ENCODE data around the gene DCP1A.

DCP1A gene

DNA sequence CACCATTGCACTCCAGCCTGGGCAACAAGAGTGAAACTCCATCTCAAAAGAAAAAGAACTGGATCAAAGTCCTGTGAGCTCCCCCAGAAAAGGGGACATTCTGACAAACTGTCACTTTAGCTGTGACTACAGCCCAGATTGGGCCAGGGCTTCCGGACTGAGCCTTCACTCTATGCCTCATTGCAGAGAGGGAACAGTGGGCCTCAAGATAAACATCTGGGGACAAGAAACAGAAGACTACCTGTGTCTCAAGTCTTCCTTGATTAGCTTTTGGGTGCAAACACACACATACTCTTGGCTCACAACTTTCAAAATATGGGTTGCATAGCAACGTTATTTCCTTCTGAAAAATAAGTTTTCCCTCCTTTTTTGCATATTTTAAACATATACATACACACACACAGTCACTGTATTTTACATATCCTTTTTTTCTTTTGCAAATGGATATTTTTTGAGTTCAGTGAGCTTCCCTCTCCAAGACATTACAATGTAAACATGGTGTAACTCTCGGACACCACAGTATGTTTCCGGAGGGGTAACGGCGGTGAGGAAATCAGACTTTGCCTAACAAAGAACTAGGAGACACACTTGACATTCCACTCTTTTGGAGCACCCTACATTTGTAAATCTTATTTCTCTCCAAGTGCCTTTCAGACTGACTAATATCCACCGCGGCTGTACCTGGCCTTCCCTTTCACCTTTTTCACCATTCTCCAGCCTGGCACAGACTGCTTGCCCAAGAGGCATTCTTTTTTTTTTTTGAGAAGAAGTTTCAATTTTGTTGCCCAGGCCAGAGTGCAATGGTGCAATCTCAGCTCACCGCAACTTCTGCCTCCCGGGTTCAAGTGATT lies 95.0 kb downstream of the DCP1A start:
- H3K27ac ChIP-seq (replicated peaks): peak overlapping the region; percentile 96
- peak overlapping the region; percentile 85 for H3K4me3 ChIP-seq (replicated peaks; ENCODE audit: insufficient read depth, low read length)
- no peaks in the 10 kb centered on the region for H3K27me3 ChIP-seq (ENCODE audit: insufficient read depth, poor library complexity, severe bottlenecking)
- DNase-seq (ENCODE audit: low read depth in 1 of 2, low spot score in 1 of 2): peak; percentile 62 to 91
- TF ChIP-seq POLR2AphosphoS5 (IDR thresholded peaks at IDR 0.05; ENCODE audit: low read depth) (peak; percentile 27; the same call in 1 of the 2 replicates), SPI1 (IDR thresholded peaks at IDR 0.05; ENCODE audit: borderline replicate concordance, low read depth) (no peak; the same call in 1 of the 2 replicates), GABPA (IDR thresholded peaks at IDR 0.05; ENCODE audit: low read depth) (no peak)
- TF ChIP-seq, protein P1, sequence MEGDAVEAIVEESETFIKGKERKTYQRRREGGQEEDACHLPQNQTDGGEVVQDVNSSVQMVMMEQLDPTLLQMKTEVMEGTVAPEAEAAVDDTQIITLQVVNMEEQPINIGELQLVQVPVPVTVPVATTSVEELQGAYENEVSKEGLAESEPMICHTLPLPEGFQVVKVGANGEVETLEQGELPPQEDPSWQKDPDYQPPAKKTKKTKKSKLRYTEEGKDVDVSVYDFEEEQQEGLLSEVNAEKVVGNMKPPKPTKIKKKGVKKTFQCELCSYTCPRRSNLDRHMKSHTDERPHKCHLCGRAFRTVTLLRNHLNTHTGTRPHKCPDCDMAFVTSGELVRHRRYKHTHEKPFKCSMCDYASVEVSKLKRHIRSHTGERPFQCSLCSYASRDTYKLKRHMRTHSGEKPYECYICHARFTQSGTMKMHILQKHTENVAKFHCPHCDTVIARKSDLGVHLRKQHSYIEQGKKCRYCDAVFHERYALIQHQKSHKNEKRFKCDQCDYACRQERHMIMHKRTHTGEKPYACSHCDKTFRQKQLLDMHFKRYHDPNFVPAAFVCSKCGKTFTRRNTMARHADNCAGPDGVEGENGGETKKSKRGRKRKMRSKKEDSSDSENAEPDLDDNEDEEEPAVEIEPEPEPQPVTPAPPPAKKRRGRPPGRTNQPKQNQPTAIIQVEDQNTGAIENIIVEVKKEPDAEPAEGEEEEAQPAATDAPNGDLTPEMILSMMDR (IDR thresholded peaks at IDR 0.05; ENCODE audit: insufficient read depth, low read length): no peak
- TF ChIP-seq, protein P2, sequence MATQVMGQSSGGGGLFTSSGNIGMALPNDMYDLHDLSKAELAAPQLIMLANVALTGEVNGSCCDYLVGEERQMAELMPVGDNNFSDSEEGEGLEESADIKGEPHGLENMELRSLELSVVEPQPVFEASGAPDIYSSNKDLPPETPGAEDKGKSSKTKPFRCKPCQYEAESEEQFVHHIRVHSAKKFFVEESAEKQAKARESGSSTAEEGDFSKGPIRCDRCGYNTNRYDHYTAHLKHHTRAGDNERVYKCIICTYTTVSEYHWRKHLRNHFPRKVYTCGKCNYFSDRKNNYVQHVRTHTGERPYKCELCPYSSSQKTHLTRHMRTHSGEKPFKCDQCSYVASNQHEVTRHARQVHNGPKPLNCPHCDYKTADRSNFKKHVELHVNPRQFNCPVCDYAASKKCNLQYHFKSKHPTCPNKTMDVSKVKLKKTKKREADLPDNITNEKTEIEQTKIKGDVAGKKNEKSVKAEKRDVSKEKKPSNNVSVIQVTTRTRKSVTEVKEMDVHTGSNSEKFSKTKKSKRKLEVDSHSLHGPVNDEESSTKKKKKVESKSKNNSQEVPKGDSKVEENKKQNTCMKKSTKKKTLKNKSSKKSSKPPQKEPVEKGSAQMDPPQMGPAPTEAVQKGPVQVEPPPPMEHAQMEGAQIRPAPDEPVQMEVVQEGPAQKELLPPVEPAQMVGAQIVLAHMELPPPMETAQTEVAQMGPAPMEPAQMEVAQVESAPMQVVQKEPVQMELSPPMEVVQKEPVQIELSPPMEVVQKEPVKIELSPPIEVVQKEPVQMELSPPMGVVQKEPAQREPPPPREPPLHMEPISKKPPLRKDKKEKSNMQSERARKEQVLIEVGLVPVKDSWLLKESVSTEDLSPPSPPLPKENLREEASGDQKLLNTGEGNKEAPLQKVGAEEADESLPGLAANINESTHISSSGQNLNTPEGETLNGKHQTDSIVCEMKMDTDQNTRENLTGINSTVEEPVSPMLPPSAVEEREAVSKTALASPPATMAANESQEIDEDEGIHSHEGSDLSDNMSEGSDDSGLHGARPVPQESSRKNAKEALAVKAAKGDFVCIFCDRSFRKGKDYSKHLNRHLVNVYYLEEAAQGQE (IDR thresholded peaks at IDR 0.05; ENCODE audit: insufficient replicate concordance, low read depth): peak; percentile 13

DNA sequence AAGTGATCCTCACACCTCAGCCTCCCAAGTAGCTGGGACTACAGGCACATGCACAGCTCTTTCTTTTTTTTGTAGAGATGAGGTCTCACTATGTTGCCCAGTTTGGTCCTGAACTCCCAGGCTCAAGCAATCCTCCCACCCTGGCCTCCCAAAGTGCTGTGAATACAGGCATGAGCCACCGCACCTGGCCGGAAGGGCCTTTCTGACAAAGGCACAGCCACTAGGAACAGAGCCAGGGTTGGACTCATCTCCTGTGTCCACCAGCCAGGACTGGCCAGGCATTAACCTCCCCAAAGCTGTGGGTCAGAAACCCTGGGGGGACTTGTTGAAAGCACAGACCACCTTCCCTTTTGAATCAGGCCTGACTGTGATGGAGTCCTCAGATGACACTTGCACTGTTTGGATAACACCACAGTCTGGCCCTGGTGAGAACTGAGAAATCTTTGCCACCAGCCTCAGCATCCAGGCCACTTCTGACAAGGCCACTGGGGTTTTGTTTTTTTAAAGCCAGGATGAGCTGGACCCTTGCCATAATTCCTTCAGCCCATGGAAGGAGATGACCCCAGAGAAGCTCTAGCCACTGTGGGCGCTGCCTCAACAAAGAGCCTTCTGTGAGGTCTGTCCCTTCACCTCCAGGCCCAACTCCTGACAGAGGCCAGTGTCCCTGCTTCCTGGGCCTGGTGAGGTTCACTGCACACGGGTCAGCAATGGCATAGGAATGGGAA lies 96.3 kb downstream of the DCP1A start:
- no peak for DNase-seq (ENCODE audit: low read depth in 1 of 2, low spot score in 1 of 2)
- Histone ChIP-seq H3K27ac (replicated peaks) (peak overlapping the region; percentile 96), H3K4me3 (replicated peaks; ENCODE audit: insufficient read depth, low read length) (peak overlapping the region; percentile 85), H3K27me3 (ENCODE audit: insufficient read depth, poor library complexity, severe bottlenecking) (no peaks in the 10 kb centered on the region)
- no peak; the same call in 1 of the 2 replicates for TF ChIP-seq POLR2AphosphoS5 (IDR thresholded peaks at IDR 0.05; ENCODE audit: low read depth)
- no peak for TF ChIP-seq GABPA (IDR thresholded peaks at IDR 0.05; ENCODE audit: low read depth)
- TF ChIP-seq, protein P1 (IDR thresholded peaks at IDR 0.05; ENCODE audit: insufficient read depth, low read length): no peak
- no peak for TF ChIP-seq SPI1 (IDR thresholded peaks at IDR 0.05; ENCODE audit: borderline replicate concordance, low read depth)
- TF ChIP-seq, protein P2 (IDR thresholded peaks at IDR 0.05; ENCODE audit: insufficient replicate concordance, low read depth): no peak

DNA sequence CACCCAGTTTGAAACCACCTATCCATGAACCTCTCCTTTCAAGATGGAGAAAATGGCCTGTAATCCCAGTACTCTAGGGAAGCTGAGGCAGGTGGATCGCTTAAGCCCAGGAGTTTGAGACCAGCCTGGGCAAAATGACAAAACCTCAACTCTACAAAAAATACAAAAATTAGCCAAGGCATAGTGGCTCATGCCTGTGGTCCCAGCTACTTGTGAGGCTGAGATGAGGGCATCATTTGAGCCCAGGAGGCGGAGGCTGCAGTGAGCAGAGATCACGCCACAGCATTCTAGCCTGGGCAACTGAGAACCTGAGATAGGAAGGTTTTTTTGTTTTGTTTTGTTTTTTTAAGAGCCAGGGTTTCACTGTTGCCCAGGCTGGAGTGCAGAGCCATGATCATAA lies 96.9 kb downstream of the DCP1A start:
- no peaks in the 10 kb centered on the region for H3K27me3 ChIP-seq (ENCODE audit: insufficient read depth, poor library complexity, severe bottlenecking)
- peak overlapping the region; percentile 19 for H3K4me3 ChIP-seq (replicated peaks; ENCODE audit: insufficient read depth, low read length)
- DNase-seq (ENCODE audit: low read depth in 1 of 2, low spot score in 1 of 2): no peak
- peak overlapping the region; percentile 96 for H3K27ac ChIP-seq (replicated peaks)
- TF ChIP-seq, protein P2 (IDR thresholded peaks at IDR 0.05; ENCODE audit: insufficient replicate concordance, low read depth): no peak
- TF ChIP-seq SPI1 (IDR thresholded peaks at IDR 0.05; ENCODE audit: borderline replicate concordance, low read depth): no peak
- no peak for TF ChIP-seq POLR2AphosphoS5 (IDR thresholded peaks at IDR 0.05; ENCODE audit: low read depth)
